ENCODE measurements around the gene ALDOC. TPM values are rescaled to one million over a fixed set of nuclear protein-coding genes. Genes with fewer than 3 reads are reported as not detected.

The ALDOC gene
- total and polyA plus RNA-seq, 4 donors = 40.1 to 131 (median 94.8) TPM

- peak; percentile 95 for DNase-seq (ENCODE audit: low spot score)
- under 1% methylated on average over 44 of the region's 44 CpGs for WGBS
- Histone ChIP-seq H3K9me3 (ENCODE audit: control insufficient read depth in 4 of 4, low read length in 3 of 4) (no peaks in the 10 kb centered on the region), H3K4me3 (ENCODE audit: low read depth in 1 of 3, low read length in 3 of 3) (peak within 1 kb of the TSS; percentile 61 to 85 (median 76)), H3K27me3 (ENCODE audit: control insufficient read depth in 4 of 4, insufficient read depth in 4 of 4, low read length in 3 of 4) (no peaks in the 10 kb centered on the region), H3K9ac (ENCODE audit: low read depth in 1 of 2, low read length in 2 of 2) (peak within 1 kb of the TSS; percentile 83 to 88), H3K36me3 (ENCODE audit: control insufficient read depth in 4 of 4, insufficient read depth in 3 of 4, low read depth in 1 of 4, low read length in 3 of 4) (no peaks in the 10 kb centered on the region), H3K4me1 (ENCODE audit: control insufficient read depth in 4 of 4, insufficient read depth in 4 of 4, low read length in 3 of 4) (peaks cover 6 to 25% (median 17%) of the 10 kb centered on the region in 4 donors), H3K27ac (ENCODE audit: low read depth in 1 of 2, low read length in 2 of 2) (peak within 1 kb of the TSS; percentile 94 to 97)
- TF ChIP-seq FOXA1 (IDR thresholded peaks at IDR 0.05) = no peak
- no peak for TF ChIP-seq FOXA2 (IDR thresholded peaks at IDR 0.05)
- no peak for TF ChIP-seq HNF4G (IDR thresholded peaks at IDR 0.05)
- peak in 1 of 2 donors; percentile 47 for TF ChIP-seq GABPA (IDR thresholded peaks at IDR 0.05 in 1 of 2, conservative IDR thresholded peaks at IDR 0.05 in 1 of 2)
- TF ChIP-seq JUND (IDR thresholded peaks at IDR 0.05) = no peak
- TF ChIP-seq EGR1 (IDR thresholded peaks at IDR 0.05; ENCODE audit: low read depth in 2 of 2) = no peak
- no peak for TF ChIP-seq ATF3 (IDR thresholded peaks at IDR 0.05)
- peak; percentile 72 for TF ChIP-seq SP1 (IDR thresholded peaks at IDR 0.05)
- TF ChIP-seq TAF1 (conservative IDR thresholded peaks at IDR 0.05) = peak; percentile 81
- TF ChIP-seq RAD21 (IDR thresholded peaks at IDR 0.05) = no peak
- no peak for TF ChIP-seq CTCF (IDR thresholded peaks at IDR 0.05; ENCODE audit: low read depth, low read length, missing input control)
- TF ChIP-seq REST (IDR thresholded peaks at IDR 0.05) = peak; percentile 86
- peak; percentile 30 to 32 for TF ChIP-seq HNF4A (conservative IDR thresholded peaks at IDR 0.05)
- peak; percentile 88 for TF ChIP-seq YY1 (IDR thresholded peaks at IDR 0.05)
- no peak for TF ChIP-seq MAX (IDR thresholded peaks at IDR 0.05)
- TF ChIP-seq ZBTB33 (IDR thresholded peaks at IDR 0.05) = no peak
- no peak for TF ChIP-seq NR2F2 (IDR thresholded peaks at IDR 0.05)
- no peak for TF ChIP-seq RXRA (IDR thresholded peaks at IDR 0.05)
These were observed 22.2 kb upstream of the ALDOC start, which contains the start of gene SPAG5 for GRCh38 chr17:28598799-28599310. SPAG5 (minus strand) TSS chr17:28599025; CDS start chr17:28598946, 79 bp downstream.

All from liver (tissue), 9 donors.